GM21529 (cell line): ENCODE measurements around the gene GRAMD1A.

ENCODE experiments used
- ATAC-seq: cut with Tn5 transposase; IDR thresholded peaks from one replicate; pipeline ENCODE4 v1.9.1; 2021; ENCODE audit not compliant: unreplicated experiment

Gene GRAMD1A

DNA sequence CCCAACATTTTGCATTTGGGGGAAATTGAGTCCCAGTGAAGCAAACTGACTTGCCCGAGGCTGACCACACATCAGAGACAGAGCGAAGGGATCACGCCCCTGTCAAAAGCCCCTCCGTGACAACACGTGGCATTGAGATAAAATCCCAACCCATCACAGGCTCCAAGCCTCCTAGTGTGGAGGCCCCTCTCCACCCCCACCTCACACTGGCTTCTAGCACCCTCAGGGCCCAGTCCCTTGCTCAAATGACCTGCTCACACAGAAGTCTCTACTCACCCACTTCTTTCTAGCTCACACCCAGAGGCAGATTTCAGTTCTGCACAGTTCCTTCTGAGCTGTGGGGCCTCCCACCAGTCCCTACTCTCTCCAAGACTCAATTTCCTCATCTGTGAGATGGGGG lies 51.7 kb downstream of the GRAMD1A start:
- ATAC-seq = no peak

DNA sequence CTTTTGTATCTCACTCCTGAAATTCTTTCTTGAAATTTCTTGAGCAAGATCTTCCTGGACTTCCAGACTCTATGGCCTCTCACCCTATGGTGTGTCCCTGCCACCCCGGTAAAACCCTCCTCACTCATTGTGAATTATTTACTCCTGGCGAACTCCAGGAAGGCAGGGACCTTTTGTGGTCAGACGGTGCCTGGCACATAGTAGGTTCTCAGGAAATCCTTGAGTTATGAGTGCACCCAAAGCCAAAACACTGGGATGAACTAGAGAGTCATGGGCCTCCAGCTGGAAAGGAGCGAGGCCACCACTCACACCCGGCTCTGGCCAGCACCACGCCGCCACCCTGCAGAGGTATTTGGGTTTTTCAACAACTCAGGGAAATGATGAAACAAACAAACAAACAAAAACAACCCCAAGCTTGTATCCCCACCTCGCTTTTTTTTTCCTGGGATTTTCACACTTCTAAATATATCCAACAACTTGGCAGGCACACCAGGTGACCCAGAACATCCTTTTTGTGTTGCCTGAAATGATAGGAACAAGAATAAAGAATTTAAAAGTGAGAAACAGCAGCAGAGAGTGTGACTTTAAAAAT lies 52.6 kb downstream of the GRAMD1A start:
- ATAC-seq = no peak

DNA sequence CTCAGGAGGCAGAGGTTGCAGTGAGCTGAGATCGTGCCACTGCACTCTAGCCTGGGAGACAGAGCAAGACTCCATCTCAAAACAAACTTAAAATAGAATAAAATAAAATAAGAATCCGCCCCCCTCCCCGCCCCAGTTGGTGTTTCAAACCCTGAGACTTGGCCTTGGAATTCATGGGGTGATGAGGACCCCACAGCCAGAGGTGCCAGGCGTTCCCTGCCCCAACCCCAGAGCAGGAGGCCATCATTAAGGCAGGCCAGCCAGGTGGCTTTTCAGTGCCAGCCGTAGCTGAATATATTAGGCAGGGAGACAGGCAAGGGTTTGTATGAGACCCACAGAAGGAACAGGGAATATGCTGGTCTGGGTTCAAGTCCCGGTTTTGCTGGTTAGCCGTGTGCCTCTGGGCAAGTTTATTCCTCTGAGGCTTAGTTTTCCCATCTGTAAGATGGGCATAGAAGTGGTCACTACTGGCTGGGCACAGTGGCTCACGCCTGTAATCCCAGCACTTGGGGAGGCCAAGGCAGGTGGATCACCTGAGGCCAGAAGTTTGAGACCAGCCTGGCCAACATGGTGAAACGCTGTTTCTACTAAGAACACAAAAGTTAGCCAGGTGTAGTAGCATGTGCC lies 53.7 kb downstream of the GRAMD1A start:
- ATAC-seq = no peak

DNA sequence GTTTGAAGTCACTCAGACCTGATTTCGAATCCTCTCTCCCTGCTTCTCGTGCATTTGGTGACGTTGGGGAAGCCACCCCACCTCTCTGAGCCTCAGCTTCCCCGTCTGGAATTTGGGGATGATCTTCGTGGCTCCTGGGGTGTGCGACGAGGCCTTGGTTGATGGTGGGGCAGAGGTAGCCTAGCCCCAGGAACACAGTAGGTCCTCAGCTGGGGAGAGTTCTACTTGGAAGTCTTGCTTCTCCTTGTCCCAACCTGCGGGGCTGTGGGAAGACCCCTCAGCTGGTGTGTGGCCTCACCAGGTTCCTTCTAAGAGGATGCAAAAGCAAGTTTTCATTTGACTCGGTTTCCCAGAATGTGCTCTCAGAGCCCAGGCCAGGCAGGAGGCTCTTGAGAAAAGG lies 54.5 kb downstream of the GRAMD1A start:
- ATAC-seq = no peak

DNA sequence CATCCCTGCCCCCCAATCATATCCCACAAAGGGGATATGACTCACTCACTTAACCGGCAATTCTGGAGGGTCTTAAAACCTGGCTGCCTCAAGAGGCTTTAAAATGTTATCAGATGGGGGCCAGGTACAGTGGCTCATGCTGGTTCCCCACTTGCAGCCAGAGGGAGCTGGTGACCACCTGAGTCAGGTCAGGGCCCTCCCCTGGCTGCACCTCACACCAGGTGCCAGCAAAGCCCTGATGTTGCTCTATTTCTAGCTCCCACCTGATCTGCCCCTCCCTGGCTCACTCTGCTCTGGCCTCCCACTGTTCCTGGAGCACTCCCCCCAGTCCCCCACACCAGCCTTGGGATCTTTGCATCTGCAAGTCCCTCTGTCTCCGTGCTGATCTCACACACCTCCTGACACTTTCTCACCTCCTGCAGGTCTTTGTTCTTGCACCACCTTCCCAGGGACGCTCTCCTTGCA lies 55.6 kb downstream of the GRAMD1A start:
- ATAC-seq = no peak

DNA sequence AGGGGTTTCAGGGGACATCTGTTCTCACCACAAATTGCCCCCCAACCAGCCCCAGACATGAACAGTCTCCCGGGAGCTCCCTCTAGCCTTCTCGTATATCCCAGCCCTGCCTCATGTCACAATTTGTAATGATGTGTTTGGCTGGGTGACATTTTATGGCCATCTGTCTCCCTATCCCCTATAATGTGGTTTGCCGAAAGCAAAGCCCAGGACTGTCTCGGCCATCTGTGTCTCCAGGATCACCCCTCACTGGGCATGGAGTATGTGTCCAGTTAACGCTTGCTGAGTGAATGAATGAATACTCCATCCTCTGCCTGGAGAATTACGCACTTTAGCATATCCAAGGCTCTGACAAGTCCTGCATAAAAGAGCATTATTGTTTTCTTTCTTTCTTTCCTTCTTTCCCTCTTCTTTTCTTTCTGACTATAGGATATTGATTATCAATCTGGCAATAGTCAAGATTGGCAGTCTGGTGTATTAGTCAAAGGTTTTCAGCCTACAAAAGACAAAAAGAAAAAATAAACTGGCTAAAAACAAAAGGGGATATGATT lies 56.5 kb downstream of the GRAMD1A start:
- no peak for ATAC-seq

DNA sequence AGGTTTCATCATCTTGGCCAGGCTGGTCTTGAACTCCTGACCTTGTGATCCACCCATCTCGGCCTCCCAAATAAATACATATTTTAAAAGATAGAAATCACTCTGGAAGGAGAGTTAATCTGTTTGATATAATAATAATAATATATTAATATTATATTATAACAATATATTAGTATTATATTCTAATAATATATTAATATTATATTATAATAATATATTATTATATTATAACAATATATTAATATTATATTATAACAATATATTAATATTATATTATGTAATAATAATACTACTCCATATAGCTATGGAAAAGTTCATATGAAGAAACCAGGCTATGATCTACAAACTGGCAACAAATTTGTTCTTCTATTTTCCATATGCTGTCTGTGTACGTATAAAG lies 58.2 kb downstream of the GRAMD1A start:
- ATAC-seq = no peak

DNA sequence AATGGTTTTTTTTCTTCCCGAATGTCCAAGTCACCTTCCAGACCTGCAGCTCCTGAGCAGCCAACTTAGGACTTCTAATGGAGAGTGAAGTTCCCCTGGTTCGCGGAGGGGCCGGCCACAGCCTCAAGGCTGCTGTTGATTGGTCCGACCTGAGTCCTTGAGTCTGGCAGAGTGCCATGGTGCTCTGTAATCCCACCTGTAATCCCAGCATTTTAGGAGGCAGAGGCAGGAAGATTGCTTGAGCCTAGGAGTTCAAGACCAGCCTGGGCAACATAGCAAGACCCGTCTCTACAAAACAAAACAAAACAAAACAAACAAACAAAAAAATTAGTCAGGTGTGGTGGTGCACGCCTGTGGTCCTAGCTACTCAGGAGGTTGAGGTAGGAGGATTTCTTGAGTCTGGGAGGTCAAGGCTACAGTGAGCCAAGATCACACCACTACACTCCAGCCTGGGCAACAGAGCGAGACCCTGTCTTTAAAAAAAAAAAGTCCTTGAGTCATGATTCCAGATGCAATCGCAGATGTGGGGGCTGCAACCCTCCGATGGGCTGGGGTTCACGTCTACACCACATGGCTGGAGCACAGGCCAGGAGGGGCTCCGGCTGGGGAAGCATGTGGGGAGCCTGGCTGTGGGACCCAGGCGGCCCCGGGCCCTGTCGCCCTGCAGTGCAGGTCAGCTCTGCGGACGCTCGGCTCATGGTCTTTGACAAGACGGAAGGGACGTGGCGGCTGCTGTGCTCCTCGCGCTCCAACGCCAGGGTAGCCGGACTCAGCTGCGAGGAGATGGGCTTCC lies 59.1 kb downstream of the GRAMD1A start:
- ATAC-seq = no peak

DNA sequence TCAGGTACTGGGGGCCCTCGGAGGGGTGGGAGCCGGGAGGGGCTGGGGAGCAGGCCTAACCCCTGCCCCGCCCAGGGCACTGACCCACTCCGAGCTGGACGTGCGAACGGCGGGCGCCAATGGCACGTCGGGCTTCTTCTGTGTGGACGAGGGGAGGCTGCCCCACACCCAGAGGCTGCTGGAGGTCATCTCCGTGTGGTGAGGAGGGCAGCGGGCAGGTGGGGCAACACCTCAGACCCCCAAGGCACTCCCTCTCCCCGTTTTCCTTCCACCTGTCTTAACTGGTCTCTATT lies 59.6 kb downstream of the GRAMD1A start:
- ATAC-seq = no peak

DNA sequence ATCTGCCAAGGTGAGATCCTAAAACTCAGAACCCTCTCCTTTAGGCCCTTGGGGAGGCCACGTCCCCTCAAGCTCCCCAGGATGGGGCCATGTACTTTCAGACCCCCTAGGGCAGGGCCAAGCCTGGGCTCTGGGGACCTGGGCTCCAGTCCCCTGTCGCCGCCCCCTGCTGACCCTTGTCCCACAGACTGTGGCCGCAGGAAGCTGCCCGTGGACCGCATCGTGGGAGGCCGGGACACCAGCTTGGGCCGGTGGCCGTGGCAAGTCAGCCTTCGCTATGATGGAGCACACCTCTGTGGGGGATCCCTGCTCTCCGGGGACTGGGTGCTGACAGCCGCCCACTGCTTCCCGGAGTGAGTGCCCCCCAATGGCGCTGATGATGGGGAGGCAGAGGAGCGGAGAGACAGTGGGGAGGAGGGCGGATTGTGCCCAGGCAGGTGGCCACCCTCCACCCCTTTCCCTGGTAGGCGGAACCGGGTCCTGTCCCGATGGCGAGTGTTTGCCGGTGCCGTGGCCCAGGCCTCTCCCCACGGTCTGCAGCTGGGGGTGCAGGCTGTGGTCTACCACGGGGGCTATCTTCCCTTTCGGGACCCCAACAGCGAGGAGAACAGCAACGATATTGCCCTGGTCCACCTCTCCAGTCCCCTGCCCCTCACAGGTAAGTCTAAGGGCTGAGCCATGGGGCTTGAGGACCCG lies 60.2 kb downstream of the GRAMD1A start:
- no peak for ATAC-seq

DNA sequence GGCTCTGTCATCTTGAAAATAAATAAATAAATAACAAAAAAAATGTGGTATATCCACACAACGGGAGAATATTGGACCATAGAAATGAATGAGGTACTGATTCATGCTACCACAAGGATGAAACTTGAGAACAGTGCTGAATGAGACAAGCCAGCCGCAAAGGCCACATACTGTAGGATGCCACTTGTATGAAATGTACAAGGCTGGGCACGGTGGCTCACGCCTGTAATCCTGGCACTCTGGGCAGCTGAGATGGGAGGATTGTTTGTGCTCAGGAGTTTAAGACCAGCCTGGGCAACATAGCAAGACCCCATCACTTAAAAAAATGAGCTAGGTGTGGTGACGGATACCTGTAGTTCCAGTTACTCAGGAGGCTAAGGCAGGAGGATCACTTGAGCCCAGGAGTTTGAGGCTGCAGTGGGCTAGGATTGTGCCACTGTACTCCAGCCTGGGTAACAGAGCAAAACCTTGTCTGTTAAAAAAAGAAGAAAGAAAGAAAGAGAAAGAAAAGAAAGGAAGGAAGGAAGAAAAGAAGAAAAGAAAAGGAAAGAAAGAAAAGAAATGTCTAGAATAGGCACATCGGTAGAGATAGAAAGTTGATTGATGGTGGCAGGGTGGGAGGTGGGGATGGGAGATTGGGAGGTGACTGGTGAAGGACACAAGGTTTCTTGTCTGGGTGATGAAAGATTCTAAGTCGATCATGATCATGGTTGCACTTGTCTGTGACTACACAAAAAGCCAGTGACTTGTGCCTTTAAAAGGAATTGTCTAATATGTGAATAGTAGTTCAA lies 61.7 kb downstream of the GRAMD1A start:
- ATAC-seq = no peak

DNA sequence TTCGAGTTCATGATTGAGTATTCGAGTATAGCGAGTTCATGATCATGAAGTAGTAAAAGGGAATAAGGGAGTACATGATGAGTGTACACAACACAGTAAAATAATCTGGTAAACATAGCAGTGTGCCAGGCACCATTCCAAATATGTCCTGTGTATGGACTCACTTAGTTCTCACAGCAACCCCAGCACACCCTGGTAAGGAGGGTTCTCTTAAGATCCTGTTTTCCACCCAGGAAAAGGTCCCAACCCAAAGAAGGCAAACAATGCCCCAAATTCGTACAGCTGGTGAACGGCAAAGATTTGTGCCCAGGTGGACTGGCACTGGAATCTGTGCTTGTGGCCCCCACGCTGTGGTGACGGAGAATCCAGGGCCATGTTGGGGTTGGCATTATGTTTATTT lies 62.8 kb downstream of the GRAMD1A start:
- ATAC-seq = no peak

DNA sequence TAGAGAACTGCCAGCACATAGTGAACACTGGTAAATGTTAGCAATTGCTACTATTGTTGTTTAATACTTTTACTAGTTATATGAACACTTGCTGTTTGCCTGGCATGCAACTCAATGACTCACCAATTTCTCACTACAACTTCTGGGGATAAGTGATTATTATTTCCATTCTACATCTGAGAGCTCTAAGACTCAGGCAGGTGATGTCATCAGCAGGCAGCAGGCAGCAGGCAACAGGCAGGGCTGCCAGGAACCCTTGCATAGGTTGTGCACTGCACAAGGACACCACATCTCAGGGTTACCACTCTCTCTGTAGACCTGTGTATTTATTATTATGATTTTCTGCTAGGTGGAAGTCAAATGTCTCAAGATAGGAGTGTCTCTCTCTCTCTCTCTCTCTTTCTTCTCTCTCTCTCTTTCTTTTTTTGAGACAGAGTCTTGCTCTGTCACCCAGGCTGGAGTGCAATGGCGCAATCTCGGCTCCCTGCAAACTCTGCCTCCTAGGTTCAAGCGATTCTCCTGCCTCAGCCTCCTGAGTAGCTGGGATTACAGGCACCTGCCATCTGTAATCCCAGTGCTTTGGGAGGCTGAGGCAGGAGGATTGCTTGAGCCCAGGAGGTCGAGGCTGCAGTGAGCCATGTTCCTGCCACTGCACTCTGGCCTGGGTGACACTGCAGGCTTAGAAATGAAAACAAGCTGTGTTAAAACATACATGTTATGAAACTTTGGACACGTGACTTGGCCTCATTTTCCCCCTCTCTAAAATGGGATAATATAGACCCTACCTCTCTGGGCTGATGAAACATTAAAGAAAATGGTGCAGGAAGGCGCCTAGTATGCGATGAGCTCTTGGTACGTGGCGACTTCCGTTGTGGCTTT lies 64.1 kb downstream of the GRAMD1A start:
- ATAC-seq = no peak

DNA sequence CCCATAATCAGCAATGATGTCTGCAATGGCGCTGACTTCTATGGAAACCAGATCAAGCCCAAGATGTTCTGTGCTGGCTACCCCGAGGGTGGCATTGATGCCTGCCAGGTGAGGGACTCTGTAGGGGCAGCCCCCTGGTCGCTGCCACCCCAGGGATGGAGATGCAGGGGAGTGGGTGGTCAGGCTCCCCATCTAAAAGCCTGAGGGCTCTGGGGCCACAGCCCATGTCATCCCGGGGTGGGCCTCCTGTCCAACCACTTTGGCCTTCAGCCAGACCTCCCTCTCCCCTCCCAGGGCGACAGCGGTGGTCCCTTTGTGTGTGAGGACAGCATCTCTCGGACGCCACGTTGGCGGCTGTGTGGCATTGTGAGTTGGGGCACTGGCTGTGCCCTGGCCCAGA lies 65.5 kb downstream of the GRAMD1A start:
- ATAC-seq = no peak

DNA sequence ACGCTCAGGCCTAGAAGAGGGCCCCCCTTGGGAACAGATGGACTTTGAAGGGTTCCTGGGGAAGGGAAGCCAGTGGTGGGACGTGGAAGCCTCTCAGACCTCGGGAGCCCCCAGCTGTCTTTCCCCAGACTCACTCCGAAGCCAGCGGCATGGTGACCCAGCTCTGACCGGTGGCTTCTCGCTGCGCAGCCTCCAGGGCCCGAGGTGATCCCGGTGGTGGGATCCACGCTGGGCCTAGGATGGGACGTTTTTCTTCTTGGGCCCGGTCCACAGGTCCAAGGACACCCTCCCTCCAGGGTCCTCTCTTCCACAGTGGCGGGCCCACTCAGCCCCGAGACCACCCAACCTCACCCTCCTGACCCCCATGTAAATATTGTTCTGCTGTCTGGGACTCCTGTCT lies 66.0 kb downstream of the GRAMD1A start:
- ATAC-seq = no peak

DNA sequence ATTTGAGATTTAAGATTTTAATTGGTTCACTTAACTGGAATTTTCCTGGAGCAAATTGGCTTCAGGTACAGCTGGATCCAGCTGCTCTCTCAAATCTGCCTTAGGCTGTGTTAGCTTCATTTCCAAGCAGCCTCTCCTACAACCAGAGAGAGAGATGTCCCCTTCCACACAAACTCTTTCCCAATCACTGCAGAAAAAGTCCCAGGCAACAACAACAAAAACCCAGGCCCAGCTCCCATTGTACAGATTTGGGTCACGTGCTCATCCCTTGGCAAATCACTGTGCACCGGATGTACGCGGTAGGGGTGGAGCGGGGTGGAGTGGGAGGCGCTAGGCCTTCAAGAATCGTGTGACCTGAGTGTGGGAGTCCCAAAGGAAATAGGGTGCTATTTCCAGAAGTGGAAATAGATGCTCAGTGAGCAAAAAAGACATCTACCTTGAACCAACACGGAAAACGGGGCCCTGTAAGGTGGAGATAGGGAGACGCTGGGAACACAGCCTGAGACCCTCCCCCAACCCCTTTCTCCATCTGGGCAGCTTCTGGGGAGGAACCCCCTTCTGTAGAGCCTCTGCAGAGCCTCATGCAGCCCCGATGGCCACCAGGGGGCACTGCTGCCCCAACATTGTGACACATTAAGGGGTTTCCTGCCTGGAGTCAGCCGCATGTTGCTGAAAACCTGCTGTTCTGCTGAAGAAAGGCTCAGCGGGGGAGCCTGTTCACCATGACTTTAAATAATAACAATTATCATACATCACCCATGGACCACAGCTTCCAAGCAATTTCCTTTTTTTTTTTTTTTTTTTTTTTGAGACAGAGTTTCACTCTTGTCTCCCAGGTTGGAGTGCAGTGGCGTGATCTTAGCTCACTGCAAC lies 66.8 kb downstream of the GRAMD1A start:
- peak; percentile 73 for ATAC-seq

DNA sequence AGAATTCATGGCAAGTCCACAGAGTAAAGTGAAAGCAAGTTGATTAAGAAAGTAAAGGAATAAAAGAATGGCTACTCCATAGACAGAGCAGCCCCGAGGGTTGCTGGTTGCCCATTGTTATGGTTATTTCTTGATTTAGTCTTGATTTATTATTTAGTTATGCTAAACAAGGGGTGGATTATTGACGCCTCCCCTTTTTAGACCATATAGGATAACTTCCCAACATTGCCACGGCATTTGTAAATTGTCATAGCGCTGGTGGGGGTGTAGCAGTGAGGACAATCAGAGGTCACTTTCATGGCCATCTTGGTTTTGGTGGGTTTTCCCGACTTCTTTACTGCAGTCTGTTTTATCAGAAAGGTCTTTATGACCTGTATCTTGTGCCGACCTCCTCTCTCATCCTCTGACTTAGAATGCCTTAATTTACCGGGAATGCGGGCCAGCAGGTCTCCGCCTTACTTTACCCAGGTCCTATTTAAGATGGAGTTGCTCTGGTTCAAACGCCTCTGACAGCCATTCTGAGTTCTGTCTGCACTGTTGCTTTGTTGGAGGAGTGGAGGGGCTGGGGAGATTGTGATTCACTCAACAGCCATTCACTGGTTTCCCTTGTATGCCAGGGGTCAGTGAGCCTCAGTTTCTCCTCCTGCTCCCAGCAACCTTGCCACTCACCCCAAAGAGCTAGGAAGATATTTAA lies 69.0 kb downstream of the GRAMD1A start:
- no peak for ATAC-seq

DNA sequence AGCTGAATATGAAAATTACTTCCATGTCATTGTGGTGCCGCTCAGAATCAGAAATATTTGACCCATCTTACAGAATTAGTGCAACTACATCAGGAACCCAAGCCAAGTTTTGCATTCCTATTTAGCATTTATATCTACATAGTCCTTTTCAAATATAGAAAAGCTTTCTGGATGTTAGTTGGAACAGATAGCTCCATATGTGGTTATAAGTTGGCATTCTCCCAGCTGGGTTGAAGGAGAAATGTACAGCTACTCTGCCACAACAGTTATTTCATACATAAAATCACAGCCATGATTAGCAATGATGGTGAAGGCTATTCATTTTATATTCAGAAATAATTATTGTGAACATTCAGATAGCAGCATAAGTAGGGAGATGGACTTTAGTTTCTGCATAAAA lies 69.6 kb downstream of the GRAMD1A start:
- ATAC-seq = no peak
